Hepatocyte (in vitro differentiated cells): ENCODE measurements around the gene KIAA1755. TPM values are rescaled to one million over a fixed set of nuclear protein-coding genes. Genes with fewer than 3 reads are reported as not detected.

Experiments used
- DNase-seq: peaks from one replicate; pipeline ENCODE4 v3.0.0-alpha.2; 2016; ENCODE audit warnings: low spot score
- H2AFZ ChIP-seq: fragments of 200-600 bp; sonication (generic); 2 replicates; pipeline ENCODE4 v1.6.0; 2016; ENCODE audit warnings: antibody characterized with exemption, mild to moderate bottlenecking
- H3K27ac ChIP-seq: fragments of 200-600 bp; sonication (generic); 2 replicates; pipeline ENCODE4 v1.5.1; 2016; ENCODE audit warnings: mild to moderate bottlenecking
- H3K27me3 ChIP-seq: fragments of 200-600 bp; sonication (generic); 2 replicates; pipeline ENCODE4 v1.6.1; 2016
- H3K36me3 ChIP-seq: fragments of 200-600 bp; sonication (generic); replicated peaks from 2 replicates; pipeline ENCODE4 v1.5.1; 2016; ENCODE audit warnings: low read depth; ENCODE audit not compliant: insufficient read depth
- H3K4me1 ChIP-seq: fragments of 200-600 bp; sonication (generic); 2 replicates; pipeline ENCODE4 v1.5.1; 2016; ENCODE audit warnings: mild to moderate bottlenecking, moderate library complexity; ENCODE audit not compliant: insufficient read depth
- H3K4me2 ChIP-seq: fragments of 200-600 bp; sonication (generic); 2 replicates; pipeline ENCODE4 v1.6.0; 2016
- H3K4me3 ChIP-seq: fragments of 200-600 bp; sonication (generic); 2 replicates; pipeline ENCODE4 v1.5.1; 2016; ENCODE audit warnings: mild to moderate bottlenecking
- H3K79me2 ChIP-seq: fragments of 200-600 bp; sonication (generic); 2 replicates; pipeline ENCODE4 v1.6.0; 2017; ENCODE audit warnings: mild to moderate bottlenecking
- H3K9me2 ChIP-seq: fragments of 200-600 bp; sonication (generic); replicated peaks from 2 replicates; pipeline ENCODE4 v1.6.0; 2017; ENCODE audit warnings: mild to moderate bottlenecking; ENCODE audit not compliant: insufficient read depth
- H3K9me3 ChIP-seq: fragments of 200-600 bp; sonication (generic); 2 replicates; pipeline ENCODE4 v1.5.1; 2016; ENCODE audit warnings: low read depth, mild to moderate bottlenecking
- H4K20me1 ChIP-seq: fragments of 200-600 bp; sonication (generic); 2 replicates; pipeline ENCODE4 v1.6.0; 2016; ENCODE audit warnings: mild to moderate bottlenecking; ENCODE audit not compliant: insufficient read depth, poor library complexity, severe bottlenecking
- CTCF ChIP-seq: fragments of 200-600 bp; sonication (generic); IDR thresholded peaks from 2 replicates; pipeline ENCODE4 v1.5.1; 2016; ENCODE audit warnings: antibody characterized with exemption, mild to moderate bottlenecking; ENCODE audit not compliant: poor library complexity
- EZH2 ChIP-seq: fragments of 200-600 bp; sonication (generic); IDR thresholded peaks from 2 replicates; pipeline ENCODE4 v1.6.1; 2016; ENCODE audit warnings: antibody characterized with exemption, mild to moderate bottlenecking, borderline replicate concordance
- EZH2phosphoT487 ChIP-seq: fragments of 200-600 bp; sonication (generic); IDR thresholded peaks from one replicate; pipeline ENCODE4 v1.6.1; 2018; ENCODE audit warnings: antibody characterized with exemption, mild to moderate bottlenecking, low read depth, moderate library complexity; ENCODE audit not compliant: unreplicated experiment, severe bottlenecking
- WGBS: methylation state at CpG from one replicate; pipeline ENCODE4 v1.1.6; 2016; ENCODE audit warnings: low lambda C conversion rate; ENCODE audit errors: missing lambda C conversion rate; 5-methylcytosine and 5-hydroxymethylcytosine counted together
- polyA plus RNA-seq: library from polyadenylated mRNA; unstranded; fragments of >200 nt; fragmentation: Nextera tagmentation; extraction: Ambion mirVana; gene quantifications from 2 replicates; pipeline ENCODE4 v1.2.1, GENCODE V29; 2016
- total RNA-seq: library from RNA; depleted of rRNA; stranded (reverse); fragments of >200 nt; gene quantifications from 2 replicates; pipeline ENCODE4 v1.2.3, GENCODE V29; 2014

KIAA1755 gene
- total RNA-seq (2.0 and 3.4 TPM in 2 replicates), polyA plus RNA-seq (1.3 and 1.6 TPM in 2 replicates)

DNA sequence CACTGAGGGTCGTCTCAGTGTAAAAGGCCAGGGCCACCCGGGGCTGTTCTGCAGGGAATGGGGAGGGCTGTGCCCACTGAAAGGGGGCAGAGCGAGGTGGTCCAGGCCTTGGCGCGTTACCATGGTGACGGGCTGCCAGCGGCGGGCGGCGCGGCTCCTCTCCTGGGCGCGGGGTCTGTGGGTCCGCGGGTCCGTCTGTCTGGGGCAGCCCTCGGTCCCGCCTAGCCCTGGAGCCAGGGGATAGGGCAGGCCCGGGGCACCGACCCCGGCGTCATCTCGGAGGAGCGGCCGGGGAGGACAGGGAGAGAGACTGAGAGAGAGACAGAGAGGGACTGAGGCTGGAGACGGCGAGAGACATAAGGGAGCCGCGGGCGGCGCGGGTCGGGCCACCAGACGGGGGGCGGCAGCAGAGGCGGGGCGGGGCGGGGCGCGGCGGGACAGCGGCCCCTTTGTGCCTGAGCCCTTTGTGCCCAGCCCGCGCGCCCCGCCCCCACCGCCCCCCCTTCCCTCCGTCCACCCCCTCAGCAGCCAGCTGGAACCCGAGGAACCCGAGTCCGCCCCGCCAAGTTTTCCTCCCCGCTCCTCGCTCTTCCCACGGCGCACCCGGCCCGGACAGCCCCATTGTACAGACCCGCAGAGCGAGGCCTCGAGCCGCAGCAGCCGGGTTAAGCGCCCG lies at the start of gene KIAA1755:
Gene KIAA1755 (minus strand): TSS at position 358 of the 676 bp plus-strand sequence. CDS start 235 bp downstream, at position 123.
- H3K79me2 ChIP-seq = no peaks in the 10 kb centered on the region
- peak; percentile 38 for DNase-seq
- H3K27me3 ChIP-seq = peaks cover 21% of the 10 kb centered on the region
- TF ChIP-seq CTCF = no peak
- no peak for TF ChIP-seq EZH2phosphoT487
- H3K4me2 ChIP-seq = peak within 1 kb of the TSS; percentile 86
- peak within 1 kb of the TSS; percentile 76 for H3K27ac ChIP-seq
- no peaks in the 10 kb centered on the region for H3K36me3 ChIP-seq
- WGBS = 12% methylated on average over 31 of the region's 65 CpGs
- no peaks in the 10 kb centered on the region for H4K20me1 ChIP-seq
- H3K9me2 ChIP-seq = no peaks in the 10 kb centered on the region
- H3K9me3 ChIP-seq = no peaks in the 10 kb centered on the region
- no peak within 1 kb of the TSS for H2AFZ ChIP-seq
- peaks cover 4% of the 10 kb centered on the region for H3K4me1 ChIP-seq
- no peak within 1 kb of the TSS for H3K4me3 ChIP-seq

DNA sequence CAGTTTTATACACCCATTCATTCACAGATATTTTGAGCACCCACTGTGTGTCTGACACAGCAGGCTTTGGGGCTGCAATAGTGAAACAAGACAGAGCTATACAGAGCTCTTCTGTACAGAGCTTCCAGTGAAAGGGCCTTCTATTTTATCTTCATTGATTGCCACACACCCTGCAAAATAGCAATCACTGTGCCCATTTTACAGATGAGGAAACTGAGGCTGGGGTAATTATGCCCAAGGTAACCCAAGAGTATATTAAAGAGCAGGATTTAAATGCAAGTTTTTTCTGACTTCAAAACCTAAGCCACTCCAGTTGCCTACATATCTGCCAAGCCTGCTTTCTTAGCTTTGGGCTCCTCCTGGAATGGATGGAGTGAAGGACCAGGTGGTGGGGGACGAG lies 47.9 kb upstream of the KIAA1755 start:
- H3K4me2 ChIP-seq = no peak overlapping the region
- no peak overlapping the region for H3K27ac ChIP-seq
- H3K9me3 ChIP-seq = no peaks in the 10 kb centered on the region
- H3K36me3 ChIP-seq = no peaks in the 10 kb centered on the region
- WGBS = 46% methylated on average over 1 of the region's 1 CpG
- no peak overlapping the region for H2AFZ ChIP-seq
- no peak for DNase-seq
- no peaks in the 10 kb centered on the region for H4K20me1 ChIP-seq
- TF ChIP-seq EZH2 (no peak), EZH2phosphoT487 (no peak), CTCF (no peak)
- no peaks in the 10 kb centered on the region for H3K9me2 ChIP-seq
- H3K4me3 ChIP-seq = no peak overlapping the region
- H3K4me1 ChIP-seq = no peaks in the 10 kb centered on the region
- peaks cover 1% of the 10 kb centered on the region for H3K27me3 ChIP-seq
- no peaks in the 10 kb centered on the region for H3K79me2 ChIP-seq

GRCh38 chr20:38308047-38308438 lies 47.5 kb upstream of the KIAA1755 start:
- Histone ChIP-seq H3K27me3 (peaks cover 5% of the 10 kb centered on the region), H3K4me3 (no peak overlapping the region), H3K9me3 (no peaks in the 10 kb centered on the region), H3K4me1 (no peaks in the 10 kb centered on the region), H3K9me2 (no peaks in the 10 kb centered on the region), H3K79me2 (no peaks in the 10 kb centered on the region), H2AFZ (no peak overlapping the region), H3K27ac (no peak overlapping the region), H3K36me3 (no peaks in the 10 kb centered on the region), H4K20me1 (no peaks in the 10 kb centered on the region), H3K4me2 (no peak overlapping the region)
- DNase-seq = no peak
- TF ChIP-seq CTCF (no peak), EZH2phosphoT487 (no peak), EZH2 (no peak)
- 73% methylated on average over 4 of the region's 4 CpGs for WGBS
